Stimulated activated CD4-positive, alpha-beta T cell treated with anti-CD3 and anti-CD28 coated beads, Interleukin-15, amount 100 ng/mL, for 48 hours (primary cell): ENCODE measurements around the gene C3orf20.
"Not testable (repeated sequence)": the region's sequence is repeated elsewhere in the genome, so short reads cannot be mapped to it uniquely, and the experiment has no call there.

Experiments used
- DNase-seq, 2 donors: peaks; one replicate each; pipeline ENCODE4 v3.0.0-alpha.2; 2020; ENCODE audit warnings: low read depth in 2 of 2

The C3orf20 gene

GRCh38 chr3:14699643-14700042 is 24.7 kb downstream of the C3orf20 start:
- DNase-seq = no peak

- DNase-seq = no peak
Measured at GRCh38 chr3:14700891-14701290, 25.9 kb downstream of the C3orf20 start.

- DNase-seq = no peak
Measured at GRCh38 chr3:14701676-14702075, 26.7 kb downstream of the C3orf20 start.

- DNase-seq = no peak
Measured at GRCh38 chr3:14703128-14703750, 28.3 kb downstream of the C3orf20 start.

- DNase-seq = no peak
Measured at GRCh38 chr3:14703791-14704190, 28.9 kb downstream of the C3orf20 start.

GRCh38 chr3:14706096-14706495 is 31.2 kb downstream of the C3orf20 start:
- no peak for DNase-seq

GRCh38 chr3:14716591-14716990 is 41.6 kb downstream of the C3orf20 start:
- no peak for DNase-seq

- DNase-seq = no peak
Measured at GRCh38 chr3:14717307-14717706, 42.4 kb downstream of the C3orf20 start.

- DNase-seq = no peak
Measured at GRCh38 chr3:14718539-14718938, 43.6 kb downstream of the C3orf20 start.

- DNase-seq = no peak
Measured at GRCh38 chr3:14719006-14719405, 44.1 kb downstream of the C3orf20 start.

GRCh38 chr3:14721126-14721864 is 46.4 kb downstream of the C3orf20 start:
- no peak for DNase-seq

- no peak for DNase-seq
Measured at GRCh38 chr3:14725013-14725412, 50.1 kb downstream of the C3orf20 start.

GRCh38 chr3:14725564-14726440 is 50.9 kb downstream of the C3orf20 start:
- no peak for DNase-seq

- DNase-seq = no peak
Measured at GRCh38 chr3:14726441-14726780, 51.5 kb downstream of the C3orf20 start.

GRCh38 chr3:14728113-14728512 is 53.2 kb downstream of the C3orf20 start:
- no peak for DNase-seq

- no peak for DNase-seq
Measured at GRCh38 chr3:14730703-14731382, 55.9 kb downstream of the C3orf20 start.

- no peak for DNase-seq
Measured at GRCh38 chr3:14740983-14741382, 66.0 kb downstream of the C3orf20 start.

GRCh38 chr3:14741510-14741909 is 66.6 kb downstream of the C3orf20 start:
- no peak for DNase-seq

GRCh38 chr3:14744556-14744955 is 69.6 kb downstream of the C3orf20 start:
- no peak for DNase-seq

GRCh38 chr3:14750650-14751049 is 75.7 kb downstream of the C3orf20 start:
- no peak for DNase-seq

GRCh38 chr3:14752979-14753378 is 78.0 kb downstream of the C3orf20 start:
- not testable (repeated sequence) for DNase-seq

- DNase-seq = no peak
Measured at GRCh38 chr3:14757153-14757700, 82.3 kb downstream of the C3orf20 start.
